ENCODE results near the gene KRTAP10-7.
"Not testable (repeated sequence)": the region's sequence is repeated elsewhere in the genome, so short reads cannot be mapped to it uniquely, and the experiment has no call there.

KRTAP10-7 gene

DNA sequence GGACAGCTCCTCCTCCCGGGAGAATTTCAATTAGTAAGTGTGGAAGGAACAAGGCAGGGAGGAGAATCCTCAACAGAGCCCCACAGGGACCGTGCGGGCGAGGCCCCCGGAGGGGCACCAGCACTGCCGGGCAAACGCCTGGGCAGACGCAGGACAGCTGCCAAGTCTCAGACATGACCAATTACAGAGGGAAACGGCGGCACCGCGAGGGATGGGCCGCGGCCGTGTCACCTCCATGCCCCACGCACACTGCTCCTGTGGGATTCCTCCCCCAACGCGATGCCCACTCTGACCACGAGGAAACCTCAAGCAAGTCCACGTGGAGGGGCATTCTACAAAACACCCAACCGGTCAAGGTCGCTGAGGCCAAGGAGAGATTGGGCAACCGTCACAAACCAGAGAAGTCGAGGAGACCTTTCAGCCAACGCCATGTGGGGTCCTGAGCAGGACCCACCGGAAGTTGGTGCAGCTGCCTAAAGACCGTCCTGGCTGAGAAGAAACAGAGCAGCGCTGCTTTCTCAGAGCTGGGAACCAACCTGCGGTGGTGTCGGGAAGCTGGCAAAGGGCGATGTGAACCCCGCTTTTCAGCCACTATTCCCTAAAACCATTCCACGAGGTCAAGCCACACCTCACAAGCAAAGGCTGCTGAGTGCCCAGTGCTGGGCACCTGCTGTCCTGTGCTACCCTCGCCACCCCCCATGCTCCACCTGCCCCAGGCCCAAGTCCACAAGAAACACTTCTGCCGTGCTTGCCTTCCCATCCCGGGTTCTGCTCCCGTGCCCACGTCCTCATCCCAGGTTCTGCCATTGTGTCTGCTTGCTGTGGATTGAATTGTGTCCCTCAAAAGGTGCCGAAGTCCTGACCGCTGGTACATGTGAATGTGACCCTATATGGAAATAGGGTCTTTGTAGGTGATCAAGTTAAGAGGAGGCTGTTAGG is 28.3 kb upstream of the KRTAP10-7 start:
- DNase-seq (ENCODE audit: low read depth): no peak

DNA sequence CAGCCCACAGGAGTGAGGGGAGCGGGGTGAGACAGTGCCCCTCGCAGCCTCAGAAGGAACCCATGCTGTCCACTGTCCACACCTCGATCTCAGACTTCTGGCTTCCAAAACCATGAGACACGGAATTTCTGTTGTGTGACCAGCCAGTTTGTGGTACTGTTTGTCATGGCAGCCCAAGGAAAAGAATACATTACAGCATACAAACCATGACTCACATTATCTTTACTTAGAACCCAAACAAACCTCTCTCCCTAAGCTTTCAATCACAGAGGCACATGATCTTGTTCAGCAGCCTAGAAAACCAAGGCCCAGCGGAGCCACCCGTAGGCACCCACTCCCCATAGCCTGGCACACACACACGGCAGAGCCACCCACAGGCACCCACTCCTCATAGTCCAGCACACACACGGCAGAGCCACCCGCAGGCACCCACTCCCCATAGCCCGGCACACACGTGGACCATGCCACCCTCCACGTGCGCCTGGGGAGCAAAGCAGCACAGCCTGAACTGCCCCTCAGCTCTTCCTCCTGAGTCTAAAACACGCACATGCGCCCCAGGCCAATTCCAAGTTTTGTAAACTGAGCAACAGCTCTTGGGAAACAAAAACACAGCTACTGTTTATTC is 27.3 kb upstream of the KRTAP10-7 start:
- DNase-seq (ENCODE audit: low read depth): no peak

DNA sequence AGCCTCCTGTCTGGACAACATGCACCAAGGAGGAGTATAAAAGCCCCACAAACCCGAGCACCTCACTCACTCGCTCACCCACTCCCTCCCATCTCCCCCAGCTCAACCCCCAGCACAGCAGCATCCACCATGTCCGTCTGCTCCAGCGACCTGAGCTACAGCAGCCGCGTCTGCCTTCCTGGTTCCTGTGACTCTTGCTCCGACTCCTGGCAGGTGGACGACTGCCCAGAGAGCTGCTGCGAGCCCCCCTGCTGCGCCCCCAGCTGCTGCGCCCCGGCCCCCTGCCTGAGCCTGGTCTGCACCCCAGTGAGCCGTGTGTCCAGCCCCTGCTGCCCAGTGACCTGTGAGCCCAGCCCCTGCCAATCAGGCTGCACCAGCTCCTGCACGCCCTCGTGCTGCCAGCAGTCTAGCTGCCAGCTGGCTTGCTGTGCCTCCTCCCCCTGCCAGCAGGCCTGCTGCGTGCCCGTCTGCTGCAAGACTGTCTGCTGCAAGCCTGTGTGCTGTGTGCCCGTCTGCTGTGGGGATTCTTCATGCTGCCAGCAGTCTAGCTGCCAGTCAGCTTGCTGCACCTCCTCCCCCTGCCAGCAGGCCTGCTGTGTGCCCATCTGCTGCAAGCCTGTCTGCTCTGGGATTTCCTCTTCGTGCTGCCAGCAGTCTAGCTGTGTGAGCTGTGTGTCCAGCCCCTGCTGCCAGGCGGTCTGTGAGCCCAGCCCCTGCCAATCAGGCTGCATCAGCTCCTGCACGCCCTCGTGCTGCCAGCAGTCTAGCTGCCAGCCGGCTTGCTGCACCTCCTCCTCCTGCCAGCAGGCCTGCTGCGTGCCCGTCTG is 26.6 kb upstream of the KRTAP10-7 start, which contains the start of gene KRTAP10-4:
TSS of gene KRTAP10-4 (plus strand) at position 100 of the 827 bp plus-strand sequence. CDS start at position 130, 30 bp downstream.
- DNase-seq (ENCODE audit: low read depth): not testable (repeated sequence)

DNA sequence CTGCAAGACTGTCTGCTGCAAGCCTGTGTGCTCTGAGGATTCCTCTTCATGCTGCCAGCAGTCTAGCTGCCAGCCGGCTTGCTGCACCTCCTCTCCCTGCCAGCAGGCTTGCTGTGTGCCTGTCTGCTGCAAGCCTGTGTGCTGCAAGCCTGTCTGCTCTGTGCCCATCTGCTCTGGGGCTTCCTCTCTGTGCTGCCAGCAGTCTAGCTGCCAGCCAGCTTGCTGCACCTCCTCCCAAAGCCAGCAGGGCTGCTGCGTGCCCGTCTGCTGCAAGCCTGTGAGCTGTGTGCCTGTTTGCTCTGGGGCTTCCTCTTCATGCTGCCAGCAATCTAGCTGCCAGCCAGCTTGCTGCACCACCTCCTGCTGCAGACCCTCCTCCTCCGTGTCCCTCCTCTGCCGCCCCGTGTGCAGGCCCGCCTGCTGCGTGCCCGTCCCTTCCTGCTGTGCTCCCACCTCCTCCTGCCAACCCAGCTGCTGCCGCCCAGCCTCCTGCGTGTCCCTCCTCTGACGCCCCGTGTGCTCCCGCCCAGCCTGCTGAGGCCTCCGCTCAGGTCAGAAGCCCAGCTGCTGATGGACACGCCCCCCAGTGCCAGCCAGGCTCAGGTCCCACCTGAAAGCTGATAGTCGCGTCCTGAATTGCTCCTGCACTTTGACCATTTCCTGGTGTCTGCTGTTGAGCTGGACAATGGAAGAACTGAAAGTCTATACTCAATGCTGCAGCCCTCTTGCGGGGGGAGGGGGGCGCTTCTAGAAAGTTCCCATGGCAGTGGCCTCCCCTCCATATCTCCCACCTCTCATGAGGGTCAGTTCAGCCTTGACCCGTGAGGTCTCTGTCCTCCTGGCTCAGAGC is 25.7 kb upstream of the KRTAP10-7 start:
- DNase-seq (ENCODE audit: low read depth): no peak

DNA sequence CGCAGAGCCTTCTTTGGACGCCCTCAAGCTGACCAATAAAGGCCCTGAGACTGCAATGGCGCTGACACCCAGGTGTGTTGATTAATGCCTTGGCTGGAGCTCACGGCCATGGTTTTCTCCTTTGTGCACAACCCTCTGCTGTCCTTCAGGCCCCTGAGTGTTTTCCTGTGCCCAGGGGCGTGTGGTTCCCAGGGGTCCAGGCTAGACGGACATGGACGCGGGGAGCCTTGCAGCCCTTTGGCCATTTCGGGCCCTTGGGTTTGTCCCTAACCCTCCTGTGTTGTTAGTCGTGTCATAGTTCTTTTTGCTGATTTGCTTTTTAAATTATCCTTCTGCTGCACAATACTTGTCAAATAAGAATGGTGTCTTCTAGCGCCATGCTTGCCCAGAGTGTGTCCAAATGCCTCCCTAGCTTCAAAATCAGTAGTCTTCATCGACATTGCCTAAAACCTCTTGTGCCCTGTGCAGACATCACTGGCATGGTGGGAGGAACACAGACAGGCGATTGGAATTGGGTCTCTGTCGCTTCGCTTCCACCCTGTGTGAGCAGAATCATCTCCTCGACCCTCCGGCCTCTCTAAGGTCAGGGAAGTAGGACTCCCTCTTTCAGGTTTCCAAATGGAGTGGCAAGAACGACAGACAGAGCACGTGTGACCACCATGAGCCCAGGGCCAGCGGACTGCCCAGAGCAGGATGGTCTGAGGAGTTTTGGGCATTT is 24.9 kb upstream of the KRTAP10-7 start:
- no peak for DNase-seq (ENCODE audit: low read depth)

DNA sequence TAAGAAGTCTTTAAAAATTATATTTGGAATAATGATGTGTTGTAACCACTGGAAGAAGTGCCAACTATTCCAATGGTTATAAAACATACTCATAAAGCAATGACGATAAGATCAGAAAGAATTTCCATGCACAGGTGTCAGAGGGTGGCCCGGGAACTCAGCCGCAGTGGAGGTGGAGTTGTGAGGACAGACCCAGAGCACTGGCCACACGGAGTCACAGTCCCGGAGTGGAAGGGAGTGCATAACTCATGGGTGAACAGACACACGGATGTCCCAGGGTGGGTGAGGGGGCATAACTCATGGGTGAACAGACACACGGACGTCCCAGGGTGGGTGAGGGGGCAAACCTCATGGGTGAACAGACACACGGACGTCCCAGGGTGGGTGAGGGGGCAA is 24.4 kb upstream of the KRTAP10-7 start:
- DNase-seq (ENCODE audit: low read depth): no peak

DNA sequence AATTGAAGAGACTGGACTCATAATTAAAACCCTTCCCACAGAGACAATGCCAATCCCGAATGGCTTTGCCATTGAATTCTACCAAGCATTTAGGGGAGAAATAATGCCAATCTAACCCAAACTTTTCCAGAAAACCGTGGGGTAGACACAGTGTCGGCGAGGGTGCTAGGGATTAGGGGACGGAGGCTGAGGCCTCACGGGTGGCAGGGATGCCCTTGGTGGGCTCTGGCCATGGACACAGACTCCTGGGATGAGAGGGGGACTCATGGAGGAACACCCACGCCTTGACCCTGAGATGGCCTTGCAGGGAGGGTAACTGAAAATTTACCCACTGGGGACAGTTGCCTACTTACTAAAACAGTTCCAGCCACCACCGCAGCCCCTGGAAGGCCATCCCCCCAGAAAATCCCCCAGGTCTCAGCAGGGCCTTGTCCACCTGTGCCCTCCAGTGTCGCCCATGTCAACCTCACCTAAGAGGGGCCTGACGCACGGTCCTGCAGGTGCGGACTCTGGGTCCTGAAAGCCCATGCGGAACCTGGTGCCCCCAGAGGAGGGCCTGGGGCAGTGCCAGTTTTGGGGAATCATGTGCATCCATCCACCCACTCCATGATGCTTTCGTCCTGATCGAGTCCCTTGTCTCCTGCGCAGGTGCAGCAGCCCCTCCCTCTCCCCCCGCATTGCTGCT is 21.9 kb upstream of the KRTAP10-7 start:
- no peak for DNase-seq (ENCODE audit: low read depth)

DNA sequence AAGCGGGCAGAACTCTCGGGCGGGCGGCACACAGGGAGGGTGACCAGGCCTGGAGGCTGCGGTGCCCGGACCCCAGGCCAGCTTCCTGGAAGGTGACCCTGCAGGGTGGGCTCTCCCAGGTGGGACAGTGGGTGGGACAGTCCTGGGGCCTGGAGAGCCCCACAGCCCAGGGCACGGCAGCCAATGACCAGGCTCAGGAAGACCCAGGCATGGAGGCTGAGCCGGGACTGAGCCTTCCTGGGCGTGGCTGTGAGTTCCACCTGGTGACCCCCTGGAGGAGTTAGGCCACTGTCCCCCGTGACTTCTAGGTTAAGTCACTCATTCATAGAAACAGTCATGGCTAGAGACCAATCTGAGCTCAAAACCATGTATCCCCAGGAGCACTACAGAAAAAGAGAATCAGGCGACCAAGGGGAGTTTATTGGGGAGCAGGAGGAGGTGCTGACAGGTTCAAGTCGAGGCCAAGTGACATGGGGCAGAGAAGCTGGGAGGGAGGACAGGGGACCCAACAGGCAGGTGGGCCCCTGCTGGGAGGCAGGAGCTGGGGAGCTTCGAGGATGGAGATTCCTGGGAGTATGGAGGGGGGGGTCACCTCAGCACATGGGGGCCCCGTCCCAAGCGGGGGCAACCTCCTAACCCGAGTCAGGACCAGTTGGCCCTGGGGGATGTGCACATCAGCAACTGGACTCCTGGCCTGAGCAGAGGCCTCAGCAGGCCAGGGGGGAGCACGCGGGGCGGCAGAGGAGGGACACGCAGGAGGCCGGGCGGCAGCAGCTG is 21.2 kb upstream of the KRTAP10-7 start:
- DNase-seq (ENCODE audit: low read depth): no peak

DNA sequence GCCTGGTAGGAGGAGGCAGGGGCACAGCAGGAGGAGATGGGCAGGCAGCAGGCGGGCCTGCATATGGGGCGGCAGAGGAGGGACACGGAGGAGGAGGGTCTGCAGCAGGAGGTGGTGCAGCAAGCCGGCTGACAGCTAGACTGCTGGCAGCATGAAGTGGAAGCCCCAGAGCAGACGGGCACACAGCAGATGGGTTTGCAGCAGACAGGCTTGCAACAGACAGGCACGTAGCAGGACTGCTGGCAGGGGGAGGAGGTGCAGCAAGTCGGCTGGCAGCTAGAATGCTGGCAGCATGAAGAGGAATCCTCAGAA is 20.6 kb upstream of the KRTAP10-7 start:
- DNase-seq (ENCODE audit: low read depth): no peak

DNA sequence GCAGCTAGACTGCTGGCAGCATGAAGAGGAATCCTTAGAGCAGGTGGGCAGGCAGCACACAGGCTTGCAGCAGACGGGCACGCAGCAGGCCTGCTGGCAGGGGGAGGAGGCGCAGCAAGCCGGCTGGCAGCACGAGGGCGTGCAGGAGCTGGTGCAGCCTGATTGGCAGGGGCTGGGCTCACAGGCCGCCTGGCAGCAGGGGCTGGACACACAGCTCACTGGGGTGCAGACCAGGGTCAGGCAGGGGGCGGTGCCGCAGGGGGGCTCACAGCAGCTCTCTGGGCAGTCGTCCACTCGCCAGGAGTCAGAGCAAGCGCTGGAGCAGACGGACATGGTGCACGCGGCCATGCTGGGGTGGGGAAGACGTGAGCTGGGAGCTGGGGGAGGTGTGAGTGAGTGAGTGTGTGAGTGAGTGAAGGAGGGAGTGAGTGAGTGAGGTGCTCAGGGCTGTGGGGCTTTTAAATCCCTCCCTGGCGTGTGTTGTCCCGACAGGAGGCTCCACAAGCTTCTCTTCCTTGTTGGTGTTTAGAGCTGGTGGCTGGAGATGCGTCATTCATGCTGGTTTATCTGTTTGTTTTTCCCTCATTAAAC is 20.1 kb upstream of the KRTAP10-7 start, which contains the start of gene KRTAP10-5:
TSS of gene KRTAP10-5 (minus strand) at position 374 of the 591 bp plus-strand sequence. CDS start at position 348, 26 bp downstream.
- not testable (repeated sequence) for DNase-seq (ENCODE audit: low read depth)

DNA sequence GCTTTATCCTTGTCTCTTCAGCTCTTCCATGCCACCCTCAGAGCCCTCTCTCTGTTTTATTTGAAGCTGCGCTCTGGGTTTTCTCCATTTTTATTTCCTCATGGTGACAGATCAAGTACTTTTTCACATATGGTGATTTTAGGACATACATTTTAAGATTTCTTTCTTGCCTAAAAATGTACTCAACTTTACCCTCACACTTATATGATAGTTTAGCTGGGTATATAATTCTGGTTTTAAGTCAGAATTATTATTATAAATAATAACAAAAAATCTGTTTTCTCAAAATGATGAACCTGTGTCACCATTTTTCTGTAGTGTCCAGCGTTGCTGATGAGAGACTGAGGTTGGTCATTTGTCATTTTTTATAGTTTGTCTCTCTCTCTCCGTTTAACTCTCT is 19.2 kb upstream of the KRTAP10-7 start:
- no peak for DNase-seq (ENCODE audit: low read depth)

DNA sequence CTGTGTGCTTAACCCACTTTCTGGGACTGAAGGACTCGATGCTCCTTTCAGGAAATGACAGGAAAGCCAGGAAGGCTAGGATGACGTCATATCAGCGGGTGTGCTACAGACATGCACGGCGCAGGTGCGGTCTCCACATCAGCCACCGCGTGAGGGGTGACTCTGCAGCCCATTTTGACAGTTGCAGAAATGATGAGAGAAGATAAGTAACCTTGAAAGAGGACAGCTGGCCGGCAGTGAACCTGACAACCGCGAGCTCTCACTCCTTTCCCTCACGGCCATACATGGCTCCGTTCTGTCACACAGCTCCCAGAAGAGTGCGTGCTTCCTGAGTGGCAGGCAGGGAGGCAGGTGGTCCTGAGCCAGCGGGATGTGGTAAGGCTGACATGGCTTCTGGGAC is 18.3 kb upstream of the KRTAP10-7 start:
- no peak for DNase-seq (ENCODE audit: low read depth)

DNA sequence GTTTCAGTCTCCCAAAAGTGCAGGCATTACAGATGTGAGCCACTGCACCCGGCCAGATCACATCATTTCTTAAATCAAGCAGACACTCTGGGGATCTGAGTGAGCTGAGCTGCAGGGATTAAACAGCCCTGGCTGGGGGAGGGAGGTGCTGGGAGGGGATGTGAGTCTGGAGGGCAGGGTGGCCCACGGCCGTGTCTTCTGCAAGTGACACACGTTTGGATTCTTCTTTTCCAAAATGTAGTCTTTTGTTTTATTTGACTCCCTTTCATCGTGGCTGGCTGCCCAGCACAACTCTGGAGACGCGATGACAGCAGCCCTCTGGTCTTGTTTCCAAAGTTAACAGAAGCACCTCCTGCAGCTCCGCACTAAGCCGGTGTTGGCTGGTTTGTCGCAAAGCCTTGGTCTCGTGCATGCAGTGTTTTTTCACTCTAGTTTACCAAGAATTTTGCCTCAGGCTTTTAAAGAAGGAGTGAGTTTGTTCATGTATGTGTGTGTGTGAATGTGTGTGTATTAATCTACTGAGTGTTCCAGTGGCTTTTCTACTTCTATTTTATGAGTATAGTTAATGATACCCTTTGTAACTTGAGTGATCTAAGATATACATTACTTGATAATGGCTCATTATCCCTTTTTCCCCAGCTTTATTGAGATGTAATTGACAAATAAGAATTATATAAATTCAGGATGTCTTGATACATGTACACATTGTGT is 17.2 kb upstream of the KRTAP10-7 start:
- no peak for DNase-seq (ENCODE audit: low read depth)

DNA sequence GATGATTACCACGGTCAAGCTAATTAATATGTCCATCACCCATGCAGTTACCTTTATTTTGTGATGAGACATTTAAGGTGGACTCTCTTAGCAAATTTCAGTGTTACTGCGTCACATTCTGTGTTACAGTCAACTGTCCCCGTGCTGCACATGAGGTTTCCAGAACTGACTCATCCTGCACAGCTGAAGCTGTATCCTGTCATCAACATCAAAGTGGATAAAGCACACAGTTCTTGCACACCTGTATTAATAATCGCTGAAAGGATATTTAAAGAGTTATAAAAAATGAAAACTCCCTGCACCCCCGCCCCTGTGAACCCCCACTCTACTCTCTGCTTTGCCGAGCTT is 16.6 kb upstream of the KRTAP10-7 start:
- DNase-seq (ENCODE audit: low read depth): no peak

DNA sequence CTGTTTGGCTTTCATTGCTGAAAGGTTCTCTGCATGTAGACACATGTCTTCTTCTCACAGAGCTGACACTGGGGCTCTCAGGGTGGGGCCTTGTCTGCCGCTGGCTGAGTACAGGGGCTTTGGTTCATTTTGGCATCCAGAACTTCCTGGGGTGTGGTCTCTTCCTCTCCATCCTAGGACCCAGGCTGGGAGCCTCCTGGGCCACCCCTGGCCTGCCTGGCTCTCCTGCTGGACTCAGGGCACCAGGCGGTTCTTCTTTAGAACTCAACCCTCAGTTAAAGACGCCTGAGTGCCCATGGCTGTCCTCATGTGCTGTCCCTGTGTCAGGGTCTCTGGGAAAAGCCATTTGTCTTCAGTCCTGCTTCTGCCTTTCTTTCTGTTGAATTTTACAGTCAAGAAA is 14.5 kb upstream of the KRTAP10-7 start:
- DNase-seq (ENCODE audit: low read depth): no peak

DNA sequence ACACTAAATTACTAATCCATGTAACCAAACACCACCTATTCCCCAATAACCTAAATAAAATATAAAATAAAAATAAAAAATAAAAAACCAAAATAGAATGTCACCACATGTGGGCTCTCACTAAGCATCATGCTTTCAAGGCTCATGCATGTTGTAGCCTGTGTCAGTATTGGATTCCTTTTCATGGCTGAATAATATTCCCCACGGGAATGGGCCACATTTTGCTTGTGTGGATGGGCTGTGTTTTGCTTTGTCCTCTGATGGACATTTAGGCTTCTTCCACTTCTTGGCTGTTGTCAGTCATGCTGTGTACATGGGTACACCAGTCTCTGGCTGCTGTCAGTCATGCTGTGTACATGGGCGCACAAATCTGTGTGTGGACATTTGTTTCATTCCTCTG is 11.3 kb upstream of the KRTAP10-7 start:
- DNase-seq (ENCODE audit: low read depth): no peak

DNA sequence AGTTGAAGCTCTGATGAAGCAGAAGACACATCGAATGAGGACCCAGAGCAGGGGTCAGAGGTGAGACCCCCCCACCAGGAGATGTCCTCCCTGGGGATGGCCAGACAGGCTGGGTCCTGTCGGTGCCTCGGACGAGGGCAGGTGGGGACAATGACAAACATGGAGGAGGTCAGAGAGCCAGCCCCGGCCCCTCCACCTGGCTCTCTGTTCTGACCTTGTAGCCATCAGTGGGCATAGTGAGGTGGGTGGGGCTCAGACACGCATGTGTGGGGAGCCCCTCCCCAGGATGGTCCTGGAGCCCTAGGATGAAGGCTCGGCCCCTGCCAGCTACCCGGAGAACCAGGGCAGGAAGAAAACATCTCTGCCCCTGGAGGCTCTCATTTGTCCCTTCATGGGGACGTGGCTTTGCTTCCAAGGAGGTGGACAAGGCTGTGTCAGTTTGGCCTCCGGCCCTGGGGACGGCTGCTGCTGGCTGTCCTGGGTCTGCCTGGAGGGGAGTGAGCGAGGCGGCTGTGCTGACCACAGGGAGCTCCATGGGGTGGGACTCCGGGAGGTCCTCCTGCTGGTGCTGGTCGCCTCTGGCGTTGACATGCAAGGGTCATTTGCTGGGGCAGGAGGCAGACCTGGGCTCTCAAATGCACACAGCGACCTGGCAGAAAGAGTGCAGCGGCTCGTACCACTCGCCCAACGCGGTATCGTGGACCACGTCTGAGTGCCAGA is 10.7 kb upstream of the KRTAP10-7 start:
- DNase-seq (ENCODE audit: low read depth): no peak

DNA sequence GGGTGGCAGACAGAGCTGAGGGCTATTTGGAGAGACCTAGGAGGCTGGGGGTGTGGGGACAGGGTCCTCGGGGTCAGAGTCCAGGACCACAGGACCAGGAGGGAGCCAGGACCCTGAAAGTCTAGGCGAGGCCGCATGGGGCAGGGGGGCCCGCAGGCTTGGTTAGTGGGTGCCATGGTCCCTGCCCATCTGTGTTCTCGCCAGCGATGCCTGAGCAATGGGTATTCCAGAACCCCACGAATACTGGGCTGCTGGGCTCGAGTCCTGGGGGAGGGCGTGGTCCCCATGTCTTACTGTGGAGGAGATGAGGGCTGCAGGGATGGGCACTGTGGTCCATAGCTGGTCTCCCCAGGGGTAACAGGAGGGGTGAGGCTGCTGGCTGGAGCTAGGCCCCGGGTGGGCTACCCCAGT is 10.1 kb upstream of the KRTAP10-7 start:
- no peak for DNase-seq (ENCODE audit: low read depth)
